HG02571 (cell line): ENCODE results near the gene IQCF2.
"Not testable (repeated sequence)": the region's sequence is repeated elsewhere in the genome, so short reads cannot be mapped to it uniquely, and the experiment has no call there.

Experiments used
- ATAC-seq: cut with Tn5 transposase; IDR thresholded peaks from one replicate; pipeline ENCODE4 v1.9.1; 2021; ENCODE audit warnings: mild to moderate bottlenecking, moderate library complexity; ENCODE audit not compliant: unreplicated experiment

The IQCF2 gene

DNA sequence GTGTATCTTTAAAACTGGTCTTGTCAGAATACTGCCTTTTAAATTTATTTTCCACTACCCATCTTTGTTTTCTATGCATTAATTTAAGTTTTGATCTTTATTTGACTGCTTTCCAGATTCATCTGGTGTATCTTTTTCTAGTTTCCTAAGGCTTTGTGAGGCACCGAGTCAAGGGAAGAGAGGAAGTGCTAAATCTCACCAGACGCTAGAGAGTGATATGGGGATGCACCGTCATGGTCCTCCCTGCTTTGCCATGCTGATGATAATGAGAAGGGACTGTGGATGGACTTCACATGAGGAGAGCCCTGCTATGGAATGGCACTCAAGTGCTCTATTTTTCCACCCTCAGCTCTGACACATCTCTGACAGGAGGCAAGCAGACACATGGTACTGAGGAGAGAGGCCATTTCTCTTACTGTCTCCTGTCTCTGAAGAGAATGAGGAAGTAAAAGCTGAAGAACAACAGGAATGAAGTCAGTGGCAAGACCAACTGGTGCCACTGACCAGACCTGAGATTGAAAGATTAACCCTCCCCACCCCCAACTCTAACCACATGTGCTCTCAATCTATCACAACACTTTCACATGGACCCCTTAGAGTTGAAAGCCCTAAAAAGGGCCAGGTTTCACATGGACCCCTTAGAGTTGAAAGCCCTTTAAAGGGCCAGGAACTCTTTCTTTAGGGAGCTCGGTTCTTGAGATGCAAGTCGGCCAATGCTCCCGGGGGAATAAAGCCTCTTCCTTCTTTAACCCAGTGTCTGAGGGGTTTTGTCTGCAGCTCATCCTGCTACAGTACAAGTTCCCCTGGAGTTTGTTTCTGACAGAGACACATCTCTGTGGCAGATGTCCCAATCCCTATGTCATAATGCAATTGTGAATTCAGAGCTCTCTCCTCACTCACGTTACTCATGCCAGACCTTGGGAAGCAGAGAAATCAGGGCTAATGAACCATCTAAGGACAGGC lies at the start of gene IQCF2:
IQCF2 (plus strand) TSS at position 913 of the 963 bp plus-strand sequence. CDS start 52 bp downstream, outside the sequence.
- ATAC-seq = no peak

DNA sequence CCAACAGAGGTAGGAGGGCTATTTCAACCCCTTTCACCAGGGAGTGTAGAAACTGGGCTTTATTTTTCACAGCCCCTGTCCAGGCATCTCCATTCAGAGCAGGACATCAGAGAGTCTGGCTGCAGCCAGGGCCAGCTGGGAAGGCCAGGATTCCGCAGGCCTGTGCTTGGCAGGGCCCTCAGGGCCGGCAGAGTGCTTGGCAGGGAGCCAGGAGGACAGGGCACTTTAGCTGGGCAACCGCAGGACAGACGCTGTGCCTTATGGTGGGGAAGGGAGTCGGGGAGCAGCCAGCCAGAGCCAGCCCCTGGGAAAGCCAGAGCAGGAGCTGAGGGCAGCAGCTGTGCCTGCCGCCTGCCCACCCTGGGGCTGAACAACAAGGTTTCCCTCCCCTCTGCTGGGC lies 47.9 kb upstream of the IQCF2 start:
- no peak for ATAC-seq

DNA sequence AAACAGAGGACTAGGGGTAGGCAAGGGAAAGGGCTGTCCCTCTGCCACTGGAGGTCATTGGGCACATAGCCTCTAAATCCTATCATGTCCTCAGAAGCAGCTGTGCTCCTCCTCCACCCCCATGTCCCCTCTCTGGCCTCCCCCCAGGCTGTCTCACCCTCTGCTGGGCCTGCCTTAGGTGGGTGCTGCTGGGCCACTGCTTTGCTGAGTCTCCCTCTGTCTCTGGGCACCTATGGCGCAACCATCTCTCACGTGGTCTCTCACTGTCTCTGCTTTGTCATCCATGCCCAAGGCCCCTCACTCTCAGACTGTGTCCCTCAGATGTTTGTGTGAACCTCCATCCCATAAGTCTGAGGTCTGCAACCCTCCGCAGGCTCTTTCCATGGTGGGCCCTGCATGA lies 47.4 kb upstream of the IQCF2 start:
- no peak for ATAC-seq

DNA sequence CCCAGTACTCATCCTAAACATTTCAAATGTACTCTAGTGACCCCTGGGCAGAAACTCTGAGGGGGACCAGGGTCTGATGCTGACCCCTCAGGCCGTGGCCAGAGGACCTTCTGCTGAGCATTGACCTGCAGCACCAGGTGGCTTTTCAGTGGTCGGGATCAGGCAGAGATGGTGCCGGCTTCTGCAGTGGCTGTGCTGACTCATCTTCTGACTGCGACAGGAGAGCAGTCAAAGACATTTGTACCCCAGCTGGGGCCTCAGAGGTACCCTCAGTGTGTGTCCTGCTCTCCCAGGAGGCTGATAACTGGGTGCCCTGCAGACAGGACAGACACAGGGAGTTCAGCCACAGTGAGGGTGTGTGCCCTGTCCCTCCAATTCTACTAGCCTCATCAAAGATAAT lies 45.8 kb upstream of the IQCF2 start:
- no peak for ATAC-seq

DNA sequence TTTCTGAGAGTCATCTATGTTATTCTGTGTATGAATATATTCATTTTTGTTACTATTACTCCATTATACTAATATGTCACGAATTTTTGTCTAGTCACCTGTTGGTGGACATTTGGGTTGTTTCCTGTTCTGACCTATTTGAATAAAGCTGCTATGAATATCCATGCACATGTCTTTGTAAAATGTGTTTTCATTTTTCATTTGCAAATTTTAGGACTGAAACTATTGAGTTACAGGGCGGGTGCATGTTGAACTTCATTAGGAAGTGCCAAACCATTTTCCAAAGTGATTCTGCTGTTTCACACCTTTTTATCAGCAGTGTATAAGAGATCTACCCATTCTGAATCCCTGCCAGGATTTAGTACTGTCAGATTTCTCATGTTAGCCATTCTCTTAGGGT lies 44.7 kb upstream of the IQCF2 start:
- ATAC-seq = no peak

DNA sequence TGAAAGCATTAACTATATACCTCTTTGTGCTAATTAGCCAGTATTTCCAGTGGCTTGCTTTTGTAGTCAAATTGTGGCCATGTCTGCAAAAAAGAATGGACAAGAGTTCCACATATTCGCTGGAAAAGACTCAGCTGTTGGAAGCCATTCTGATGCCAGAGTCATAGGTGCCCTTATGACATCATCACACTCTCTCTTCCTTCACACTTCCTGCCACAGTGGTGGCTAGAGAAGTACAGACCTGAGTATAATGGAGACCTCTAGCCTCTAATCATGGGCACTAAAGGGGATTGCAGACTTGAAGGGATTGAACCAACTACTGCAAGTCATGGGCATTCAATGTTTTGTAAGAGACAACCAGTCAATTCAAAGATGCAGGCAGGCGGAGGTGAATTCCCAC lies 44.0 kb upstream of the IQCF2 start:
- ATAC-seq = no peak

DNA sequence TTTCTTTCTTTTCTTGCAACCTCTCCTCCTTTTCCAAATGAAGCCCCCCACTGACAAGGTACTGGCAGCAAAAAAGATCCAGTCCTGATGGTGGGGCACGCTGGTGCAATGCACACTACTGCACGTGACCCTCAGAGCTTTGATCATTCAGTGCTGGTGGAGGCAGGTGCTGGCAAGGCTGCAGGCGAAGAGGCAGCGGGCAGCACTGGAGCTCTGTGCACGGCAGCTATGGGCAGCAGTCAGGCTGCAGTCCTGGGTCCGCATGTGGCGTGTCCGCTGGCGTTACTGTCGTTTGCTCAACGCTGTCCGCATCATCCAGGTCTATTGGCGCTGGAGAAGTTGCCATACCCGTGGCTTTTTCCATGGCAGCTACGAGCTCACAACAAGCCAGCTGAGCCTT lies 42.3 kb upstream of the IQCF2 start:
- ATAC-seq = no peak

DNA sequence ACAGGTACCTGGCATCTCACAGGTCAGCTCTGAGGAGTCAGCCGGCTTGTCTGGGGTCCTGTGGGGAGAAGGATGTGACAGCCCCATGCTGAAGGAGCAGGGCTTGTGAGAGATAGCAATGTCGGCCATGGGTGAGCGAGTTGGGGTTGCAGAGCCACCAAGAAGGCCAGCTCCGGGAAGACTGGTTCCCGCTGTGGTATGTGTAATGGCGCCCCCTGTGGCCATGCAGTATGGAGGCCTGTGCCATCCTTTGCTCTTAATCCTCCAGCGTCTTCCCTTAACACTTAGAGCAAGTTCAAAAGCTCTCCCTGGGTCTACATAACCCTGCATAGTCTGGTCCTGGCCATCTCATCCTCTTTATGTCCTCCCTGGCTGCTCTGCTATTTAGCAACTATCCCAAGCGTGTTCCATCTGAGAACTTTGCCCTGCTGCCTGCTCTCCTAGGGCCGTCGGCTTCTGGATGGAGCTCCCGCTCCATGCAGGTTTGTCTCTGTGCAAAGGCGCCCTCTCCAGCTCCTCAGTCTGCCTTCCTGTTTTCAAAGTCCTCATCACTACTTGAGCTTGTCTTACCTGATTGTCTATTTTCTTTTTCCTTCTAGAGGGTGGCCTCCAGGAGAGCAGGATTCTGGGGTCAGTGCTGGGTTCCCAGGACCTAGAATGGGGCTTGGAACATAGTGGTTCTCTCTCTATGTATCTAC lies 41.6 kb upstream of the IQCF2 start:
- ATAC-seq = no peak

DNA sequence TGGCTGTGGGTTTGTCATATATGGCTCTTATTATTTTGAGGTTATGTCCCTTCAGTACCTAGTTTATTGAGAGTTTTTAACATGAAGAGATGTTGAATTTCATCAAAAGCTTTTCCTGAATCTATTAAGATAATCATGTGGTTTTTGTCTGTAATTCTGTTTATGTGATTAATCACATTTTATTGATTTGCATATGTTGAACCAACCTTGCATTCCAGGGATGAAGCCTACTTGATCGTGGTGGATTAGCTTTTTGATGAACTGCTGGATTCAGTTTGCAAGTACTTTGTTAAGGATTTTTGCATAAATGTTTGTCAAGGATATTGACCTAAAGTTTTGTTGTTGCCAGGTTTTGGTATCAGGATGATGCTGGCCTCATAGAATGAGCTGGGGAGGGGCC lies 33.1 kb upstream of the IQCF2 start:
- no peak for ATAC-seq

DNA sequence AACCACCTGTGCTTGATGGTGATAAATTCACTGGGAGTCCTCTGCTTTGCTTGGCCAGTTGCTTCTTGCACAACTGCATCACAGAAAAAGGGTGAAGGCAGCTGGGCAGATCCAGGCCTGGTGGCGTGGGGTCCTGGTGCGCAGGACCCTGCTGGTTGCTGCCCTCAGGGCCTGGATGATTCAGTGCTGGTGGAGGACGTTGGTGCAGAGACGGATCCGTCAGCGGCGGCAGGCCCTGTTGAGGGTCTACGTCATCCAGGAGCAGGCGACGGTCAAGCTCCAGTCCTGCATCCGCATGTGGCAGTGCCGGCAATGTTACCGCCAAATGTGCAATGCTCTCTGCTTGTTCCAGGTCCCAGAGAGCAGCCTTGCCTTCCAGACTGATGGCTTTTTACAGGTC lies 31.1 kb upstream of the IQCF2 start:
- ATAC-seq = no peak

DNA sequence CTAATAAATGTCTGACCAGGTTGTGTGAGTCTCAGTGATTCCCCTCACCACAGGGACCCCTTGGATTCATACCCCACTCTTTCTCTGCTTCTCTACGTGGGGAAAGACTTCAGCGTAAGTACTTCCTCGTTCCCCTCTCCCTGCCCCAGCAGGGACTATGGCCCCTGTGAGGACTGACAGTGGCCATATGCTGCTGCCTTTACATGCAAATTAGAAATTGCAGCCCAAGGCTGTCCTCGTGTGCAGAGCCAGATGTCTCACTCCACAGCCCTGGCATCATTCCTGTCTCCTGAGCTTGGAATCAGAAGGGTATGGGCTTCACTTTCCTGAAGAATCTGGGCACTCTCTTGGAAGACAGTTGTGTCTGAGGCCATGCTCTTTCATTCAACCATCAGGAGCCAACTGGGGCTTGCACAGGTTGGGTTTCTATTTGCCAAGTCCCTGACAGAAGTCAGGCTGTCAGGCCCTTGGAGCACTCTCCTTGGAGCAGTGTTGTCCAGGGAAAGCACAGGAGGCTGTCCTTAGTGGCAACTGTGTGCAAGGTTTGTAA lies 30.5 kb upstream of the IQCF2 start:
- no peak for ATAC-seq

DNA sequence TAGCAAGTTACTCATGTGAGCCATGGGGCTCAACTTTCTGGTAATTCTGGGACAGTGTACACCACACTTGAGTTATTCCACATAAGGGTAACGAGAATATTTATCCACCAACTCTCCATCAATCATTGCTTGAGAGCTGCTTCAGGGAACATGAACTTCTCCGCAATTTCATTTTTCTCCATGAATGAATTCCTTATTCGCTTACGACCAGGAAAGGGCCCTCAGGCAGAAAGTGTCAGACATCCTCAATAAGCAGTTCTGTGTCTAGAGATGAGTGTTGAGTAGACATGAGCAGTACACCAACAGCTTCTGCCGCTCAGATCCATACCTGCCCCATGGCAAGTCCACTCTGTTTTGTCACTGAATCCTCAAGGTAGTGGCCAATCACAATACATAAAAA lies 24.8 kb upstream of the IQCF2 start:
- ATAC-seq = no peak

DNA sequence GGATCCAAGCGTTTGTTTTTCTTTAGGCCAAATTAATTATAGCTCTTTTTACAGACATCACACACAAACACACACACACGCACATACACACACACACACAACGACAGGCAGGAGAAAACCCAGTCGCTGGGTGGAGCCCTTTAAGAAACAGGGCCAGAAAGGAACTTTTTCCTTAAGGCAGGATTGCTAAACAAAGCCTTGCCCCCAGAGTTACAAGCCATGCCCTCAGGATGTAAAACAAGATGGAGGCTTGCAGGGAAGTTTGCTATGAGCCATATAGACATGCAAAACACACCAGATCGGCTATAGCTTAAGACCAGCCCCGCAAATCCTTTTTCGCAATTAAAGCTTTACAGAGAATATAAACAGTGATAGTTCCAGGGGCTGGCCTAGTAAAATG lies 16.3 kb upstream of the IQCF2 start:
- no peak for ATAC-seq

DNA sequence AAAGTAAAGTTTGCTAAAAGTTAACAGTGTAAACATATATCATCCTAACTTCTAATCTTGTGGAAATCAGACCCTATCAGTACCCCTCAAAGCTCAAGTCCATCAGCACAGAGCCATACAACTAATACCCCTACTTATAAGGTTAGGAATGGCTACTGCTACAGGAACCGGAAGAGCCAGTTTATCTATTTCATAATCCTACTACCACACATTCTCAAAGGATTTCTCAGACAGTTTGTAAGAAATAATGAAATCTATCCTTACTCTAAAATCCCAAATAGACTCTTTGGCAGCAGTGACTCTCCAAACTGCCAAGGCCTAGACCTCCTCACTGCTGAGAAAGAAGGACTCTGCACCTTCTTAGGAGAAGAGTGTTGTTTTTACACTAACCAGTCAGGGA lies 6.0 kb upstream of the IQCF2 start:
- ATAC-seq = not testable (repeated sequence)

DNA sequence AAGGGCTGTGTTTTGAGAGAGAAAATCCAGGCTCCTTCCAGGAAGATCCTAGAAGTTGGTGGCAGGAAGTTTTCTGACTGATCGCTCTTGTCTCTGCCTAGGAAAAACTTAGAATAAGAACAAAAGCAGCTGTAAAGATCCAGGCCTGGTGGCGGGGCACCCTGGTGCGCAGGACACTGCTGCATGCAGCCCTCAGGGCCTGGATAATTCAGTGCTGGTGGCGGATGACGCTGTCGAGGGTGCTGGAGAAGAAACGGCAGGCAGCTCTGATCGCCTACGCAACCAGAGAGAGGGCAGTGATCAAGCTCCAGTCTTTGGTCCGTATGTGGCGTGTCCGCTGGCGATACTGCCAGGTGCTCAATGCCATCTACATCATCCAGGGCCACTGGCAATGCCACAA lies 1.5 kb downstream of the IQCF2 start:
- ATAC-seq = no peak

DNA sequence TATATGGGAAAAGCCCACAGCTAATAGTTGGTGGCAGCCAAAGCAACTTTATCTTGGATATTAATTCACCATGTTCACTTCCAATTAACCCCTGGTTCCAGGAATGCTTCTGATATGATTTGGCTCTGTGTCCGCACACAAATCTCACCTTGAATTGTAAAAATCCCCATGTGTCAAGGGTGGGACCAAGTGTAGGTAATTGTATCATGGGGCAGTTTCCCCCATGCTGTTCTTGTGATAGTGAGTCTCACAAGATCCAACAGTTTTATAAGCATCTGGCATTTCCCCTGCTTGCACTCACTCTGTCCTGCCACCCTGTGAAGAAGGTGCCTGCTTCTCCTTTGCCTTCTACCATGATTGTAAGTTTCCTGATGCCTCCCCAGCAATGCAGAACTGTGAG lies 7.5 kb downstream of the IQCF2 start:
- ATAC-seq = not testable (repeated sequence)

DNA sequence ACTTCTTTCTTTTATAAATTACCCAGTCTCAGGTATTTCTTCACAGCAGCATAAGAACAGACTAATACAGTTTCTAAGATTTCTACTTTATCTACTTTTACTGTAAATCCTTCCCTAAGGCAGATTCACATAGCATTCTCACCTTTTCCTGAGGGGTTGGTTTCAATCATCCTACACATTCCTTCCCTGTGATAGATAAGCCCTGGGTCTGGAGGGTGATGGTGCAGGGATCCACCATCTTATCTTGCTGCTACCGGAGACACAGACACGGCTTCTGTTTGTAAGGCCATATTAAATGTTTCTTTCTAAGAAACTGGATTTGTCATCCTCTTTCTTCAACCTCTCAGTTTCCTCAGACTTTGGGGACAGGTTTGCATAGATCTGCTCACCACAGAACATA lies 7.9 kb downstream of the IQCF2 start:
- no peak for ATAC-seq

DNA sequence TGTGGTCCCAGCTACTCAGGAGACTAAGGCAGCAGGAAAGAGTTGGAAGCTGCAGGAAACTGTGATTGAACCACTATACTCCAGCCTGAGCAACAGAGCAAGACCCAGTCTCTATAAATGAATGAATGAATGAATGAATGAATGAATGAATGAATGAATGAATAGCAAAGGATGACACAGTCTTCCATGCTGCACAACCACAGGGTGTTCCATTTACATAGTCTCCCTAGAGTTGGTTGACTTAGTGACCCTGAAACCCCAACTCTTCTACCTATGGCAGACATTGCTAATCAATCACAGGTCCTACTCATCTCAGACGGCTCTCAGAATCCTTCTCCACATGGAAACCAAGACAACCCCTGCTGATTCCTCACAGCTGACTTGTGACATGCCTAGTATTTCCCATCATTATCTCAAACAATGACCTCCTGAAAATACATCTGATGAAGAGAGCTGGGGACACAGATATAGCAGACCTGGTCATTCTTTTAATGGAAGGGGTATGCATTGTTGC lies 11.9 kb downstream of the IQCF2 start:
- ATAC-seq = no peak

DNA sequence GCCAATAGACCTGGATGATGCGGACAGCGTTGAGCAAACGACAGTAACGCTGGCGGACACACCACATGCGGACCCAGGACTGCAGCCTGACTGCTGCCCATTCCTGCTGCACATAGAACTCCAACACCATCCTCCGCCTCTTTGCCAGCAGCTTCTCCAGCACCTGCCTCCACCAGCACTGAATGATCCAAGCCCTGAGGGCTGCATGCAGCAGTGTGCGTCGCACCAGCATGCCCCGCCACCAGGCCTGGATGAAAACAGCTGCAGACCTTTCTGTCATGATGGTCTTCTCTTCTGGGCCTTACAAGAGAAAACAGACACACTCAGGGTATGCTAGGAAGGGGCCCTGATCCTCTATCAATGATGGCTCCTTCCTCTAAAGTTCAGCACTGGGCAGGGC lies 12.5 kb downstream of the IQCF2 start:
- ATAC-seq = no peak

DNA sequence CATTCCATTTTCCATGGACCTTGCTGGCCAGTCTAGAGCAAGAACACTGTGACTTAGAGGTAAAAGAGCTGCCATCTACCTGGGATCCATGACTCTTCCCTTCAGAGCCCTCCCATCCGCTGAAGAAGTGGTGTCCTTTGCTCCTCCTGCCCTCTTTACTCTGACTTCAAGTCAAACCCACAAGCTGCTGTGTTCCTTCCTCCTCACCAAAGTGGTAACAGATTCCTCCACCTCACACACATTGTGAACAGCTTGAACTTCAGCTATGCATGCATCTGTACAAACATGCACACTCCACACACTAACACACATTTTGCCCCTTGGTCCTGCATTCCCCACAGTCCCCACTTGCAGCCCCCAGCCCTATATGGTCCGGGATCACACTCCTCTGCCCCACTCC lies 13.0 kb downstream of the IQCF2 start:
- no peak for ATAC-seq

DNA sequence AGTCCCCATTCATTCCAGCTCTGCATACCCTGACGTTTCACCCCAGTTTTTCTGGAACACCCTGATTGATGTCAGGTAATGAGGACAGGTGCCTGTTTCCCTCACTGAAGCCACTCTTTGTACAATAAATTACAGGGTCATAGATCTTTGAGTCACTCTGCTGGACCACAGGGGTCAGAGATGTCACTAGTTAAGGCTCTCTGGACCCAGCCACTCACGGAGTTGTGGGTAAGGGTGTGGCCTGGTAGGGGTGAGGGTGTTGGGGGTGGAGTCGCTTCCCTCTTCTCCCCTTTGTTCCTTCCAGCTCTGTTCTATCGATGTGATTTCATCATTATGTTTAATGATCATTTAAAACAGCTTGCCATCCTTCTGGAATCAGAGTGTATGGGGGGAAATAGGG lies 13.5 kb downstream of the IQCF2 start:
- no peak for ATAC-seq

DNA sequence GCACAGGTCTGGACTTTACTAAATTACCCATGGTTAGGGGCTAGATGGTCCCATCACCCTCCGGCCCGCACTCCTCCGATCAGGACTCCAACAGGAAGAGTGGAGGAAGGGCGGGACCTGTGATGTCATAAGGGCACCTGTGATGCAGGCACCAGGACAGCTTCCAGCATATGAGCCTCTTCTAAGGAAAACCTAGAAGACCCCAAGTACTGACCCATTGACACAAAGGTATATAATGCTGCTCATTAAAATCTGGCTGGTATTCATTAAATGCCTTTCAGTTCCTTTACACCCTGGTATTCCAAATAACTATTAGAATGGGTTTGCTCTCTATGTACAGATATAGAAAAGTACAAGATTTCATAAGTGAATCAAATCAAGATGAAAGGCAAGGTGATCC lies 14.1 kb downstream of the IQCF2 start, which contains the start of gene IQCF5:
IQCF5 (minus strand) TSS at position 101 of the 400 bp plus-strand sequence; CDS start at position 31, 70 bp downstream.
- no peak for ATAC-seq
